ENCODE measurements around the gene OPCML.

DNA sequence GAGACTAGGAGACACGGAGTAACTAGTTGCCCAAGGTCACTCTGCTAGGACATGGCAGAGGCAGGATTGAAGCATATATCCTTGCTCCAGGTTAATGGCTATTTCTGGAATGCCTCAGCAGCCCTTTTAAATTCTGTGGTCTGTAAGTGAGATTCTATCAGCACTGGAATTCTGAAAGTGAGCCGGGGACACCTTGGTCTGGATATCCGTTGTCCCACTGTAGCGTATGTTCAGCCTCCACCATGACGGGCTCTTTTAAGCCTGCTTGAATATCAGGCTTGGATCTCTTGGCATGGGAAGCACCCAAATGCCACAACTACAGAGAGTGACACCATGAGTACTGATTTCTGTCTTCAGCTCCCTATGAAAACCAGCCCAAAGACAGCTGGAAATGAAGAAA lies 254.4 kb downstream of the OPCML start:
- TF ChIP-seq, protein P1, sequence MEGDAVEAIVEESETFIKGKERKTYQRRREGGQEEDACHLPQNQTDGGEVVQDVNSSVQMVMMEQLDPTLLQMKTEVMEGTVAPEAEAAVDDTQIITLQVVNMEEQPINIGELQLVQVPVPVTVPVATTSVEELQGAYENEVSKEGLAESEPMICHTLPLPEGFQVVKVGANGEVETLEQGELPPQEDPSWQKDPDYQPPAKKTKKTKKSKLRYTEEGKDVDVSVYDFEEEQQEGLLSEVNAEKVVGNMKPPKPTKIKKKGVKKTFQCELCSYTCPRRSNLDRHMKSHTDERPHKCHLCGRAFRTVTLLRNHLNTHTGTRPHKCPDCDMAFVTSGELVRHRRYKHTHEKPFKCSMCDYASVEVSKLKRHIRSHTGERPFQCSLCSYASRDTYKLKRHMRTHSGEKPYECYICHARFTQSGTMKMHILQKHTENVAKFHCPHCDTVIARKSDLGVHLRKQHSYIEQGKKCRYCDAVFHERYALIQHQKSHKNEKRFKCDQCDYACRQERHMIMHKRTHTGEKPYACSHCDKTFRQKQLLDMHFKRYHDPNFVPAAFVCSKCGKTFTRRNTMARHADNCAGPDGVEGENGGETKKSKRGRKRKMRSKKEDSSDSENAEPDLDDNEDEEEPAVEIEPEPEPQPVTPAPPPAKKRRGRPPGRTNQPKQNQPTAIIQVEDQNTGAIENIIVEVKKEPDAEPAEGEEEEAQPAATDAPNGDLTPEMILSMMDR (IDR thresholded peaks at IDR 0.05), result no peak
- no peak for TF ChIP-seq EP300 (IDR thresholded peaks at IDR 0.05; ENCODE audit: low read depth)
- no peak for TF ChIP-seq POLR2A (IDR thresholded peaks at IDR 0.05)
- no peak for TF ChIP-seq POLR2AphosphoS5 (IDR thresholded peaks at IDR 0.05)

Measured in transverse colon (tissue), 4 donors.